Heart left ventricle (tissue), 13 donors: ENCODE results near the gene RPS6KA5.

Experiments
- CTCF ChIP-seq, 12 donors: fragments of 200-600 bp; sonication (generic) in 4 of 12; IDR thresholded peaks; one replicate each; pipeline versions ENCODE4 v1.5.0 to v1.8.0; 2018 to 2022; ENCODE audit warnings: antibody characterized with exemption in 12 of 12, mild to moderate bottlenecking in 5 of 12
- POLR2A ChIP-seq, 2 donors: fragments of 450-650 bp; IDR thresholded peaks; one replicate each; pipeline ENCODE4 v1.6.1; 2017; ENCODE audit warnings: antibody characterized with exemption in 2 of 2, mild to moderate bottlenecking in 2 of 2, moderate library complexity in 2 of 2
- donor health status: ischemic (EF 13 %, LVEDD 7.1; RV severe dilation, severe dysfunction).
- donor health status: DM: no; HTN: yes; CAD: no.
- donor health status: DM: no; HTN: no; CAD: no.
- donor health status: ischemic (EF 25% LVEDD 6.9; RV normal size, moderate dysfunction).
- donor health status: ischemic (EF 25% LVEDD 5.7; RV mildly dilated, moderate dysfunction).
- donor health status: ischemic (EF 35%, LVEDD 5.7; RV mildly dilated, moderate dysfunction).
- donor health status: nonischemic (EF 11% LVEDD 7.7; RV severe dilation, severe dysfunction).
- donor health status: DM: yes; HTN: yes; CAD: no.
- donor health status: PGD.
- donor health status: ischemic (EF 29% LVEDD 5.4; RV normal size, mild dysfunction).
- donor health status: nonischemic (EF 23%, LVEDD 6.1; RV moderate dilation, normal function).

DNA sequence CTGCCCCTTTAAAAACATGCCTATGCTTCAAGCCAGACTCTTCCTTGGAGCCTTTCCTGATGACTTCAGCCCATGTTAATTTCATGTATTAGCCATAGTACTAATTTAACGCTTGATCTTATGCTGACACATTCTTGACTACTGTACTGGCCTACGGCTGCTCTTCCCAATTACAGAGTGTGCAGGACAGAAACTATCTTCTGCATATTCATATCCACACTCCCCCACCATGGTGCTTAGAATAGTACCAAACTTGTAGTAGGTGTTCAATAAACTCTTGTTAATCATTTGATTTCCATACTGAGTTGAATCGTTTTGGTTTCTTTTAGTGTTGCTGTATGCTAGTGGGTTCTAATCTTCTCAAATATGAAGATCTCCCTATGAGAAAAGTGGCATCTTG lies 31.6 kb upstream of the RPS6KA5 start:
- TF ChIP-seq CTCF (IDR thresholded peaks at IDR 0.05) (no peak), POLR2A (IDR thresholded peaks at IDR 0.05) (no peak)
